PC-9 (cell line): ENCODE results near the gene MCHR2.

Experiments used
- EZH2 ChIP-seq: fragments of 200-600 bp; sonication (generic); IDR thresholded peaks from 2 replicates; pipeline ENCODE4 v1.8.0; 2017; ENCODE audit warnings: antibody characterized with exemption, low read depth
- TF ChIP-seq, protein P1 (sequence below): fragments of 200-600 bp; sonication (generic); conservative IDR thresholded peaks from 2 replicates; pipeline ENCODE4 v1.6.1; 2017; ENCODE audit warnings: mixed run types, antibody characterized with exemption, mild to moderate bottlenecking, moderate library complexity

DNA sequence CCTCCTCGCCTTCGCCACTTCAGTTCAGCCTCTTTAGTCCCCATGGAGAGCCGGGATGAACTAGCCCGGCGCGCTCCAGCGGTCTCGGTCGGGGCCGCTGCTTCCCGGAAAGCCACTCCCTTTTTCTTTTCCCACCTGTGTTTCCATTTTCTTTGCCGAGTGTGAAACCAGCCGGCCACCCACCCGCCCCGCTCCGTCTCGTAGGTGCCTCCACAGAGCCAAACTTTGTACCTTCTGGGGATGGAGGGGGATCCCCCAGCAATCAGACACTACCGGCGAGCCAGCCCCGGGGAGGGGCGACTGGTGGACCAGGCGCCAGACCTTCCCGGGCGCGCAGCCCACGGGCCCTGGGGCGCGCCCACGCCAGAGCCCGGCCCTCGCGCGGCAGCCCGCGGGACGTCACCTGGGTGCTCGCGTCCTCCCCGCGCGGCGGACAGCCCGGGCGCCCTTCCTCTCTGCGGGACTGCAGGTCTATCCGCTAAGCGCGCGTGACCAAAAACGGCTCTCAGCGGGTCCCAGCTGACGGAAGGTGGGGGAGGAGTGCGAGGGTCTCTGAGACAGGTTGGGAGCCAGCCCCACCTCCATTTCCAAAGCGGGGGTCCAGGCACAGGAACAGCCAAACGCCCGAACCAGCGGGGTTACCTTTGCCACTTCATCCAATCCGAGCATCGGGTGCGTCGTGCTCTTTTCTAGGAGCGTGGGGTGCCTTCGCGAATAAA is at the start of gene MCHR2:
- no peak for TF ChIP-seq EZH2
- TF ChIP-seq, protein P1, sequence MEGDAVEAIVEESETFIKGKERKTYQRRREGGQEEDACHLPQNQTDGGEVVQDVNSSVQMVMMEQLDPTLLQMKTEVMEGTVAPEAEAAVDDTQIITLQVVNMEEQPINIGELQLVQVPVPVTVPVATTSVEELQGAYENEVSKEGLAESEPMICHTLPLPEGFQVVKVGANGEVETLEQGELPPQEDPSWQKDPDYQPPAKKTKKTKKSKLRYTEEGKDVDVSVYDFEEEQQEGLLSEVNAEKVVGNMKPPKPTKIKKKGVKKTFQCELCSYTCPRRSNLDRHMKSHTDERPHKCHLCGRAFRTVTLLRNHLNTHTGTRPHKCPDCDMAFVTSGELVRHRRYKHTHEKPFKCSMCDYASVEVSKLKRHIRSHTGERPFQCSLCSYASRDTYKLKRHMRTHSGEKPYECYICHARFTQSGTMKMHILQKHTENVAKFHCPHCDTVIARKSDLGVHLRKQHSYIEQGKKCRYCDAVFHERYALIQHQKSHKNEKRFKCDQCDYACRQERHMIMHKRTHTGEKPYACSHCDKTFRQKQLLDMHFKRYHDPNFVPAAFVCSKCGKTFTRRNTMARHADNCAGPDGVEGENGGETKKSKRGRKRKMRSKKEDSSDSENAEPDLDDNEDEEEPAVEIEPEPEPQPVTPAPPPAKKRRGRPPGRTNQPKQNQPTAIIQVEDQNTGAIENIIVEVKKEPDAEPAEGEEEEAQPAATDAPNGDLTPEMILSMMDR = no peak
